ENCODE measurements around the gene GLMN.

The GLMN gene

GRCh38 chr1:92298573-92299476, at the start of gene GLMN, which contains the start of gene RPAP2:
Gene GLMN (minus strand): TSS chr1:92298987. CDS start chr1:92297999, 988 bp downstream.
Gene RPAP2 (plus strand): TSS chr1:92299059. CDS start chr1:92299074, 15 bp downstream.
- peak; percentile 76 for DNase-seq

- no peak for DNase-seq
Measured at GRCh38 chr1:92346866-92347640, 48.3 kb upstream of the GLMN start.

- no peak for DNase-seq
Measured at GRCh38 chr1:92343061-92343460, 44.3 kb upstream of the GLMN start.

GRCh38 chr1:92342401-92342800, 43.6 kb upstream of the GLMN start:
- DNase-seq: no peak

- DNase-seq: no peak
Measured at GRCh38 chr1:92340154-92340553, 41.4 kb upstream of the GLMN start.

GRCh38 chr1:92333668-92334067, 34.9 kb upstream of the GLMN start:
- DNase-seq: no peak

GRCh38 chr1:92329347-92330129, 30.8 kb upstream of the GLMN start:
- DNase-seq: no peak

GRCh38 chr1:92327794-92328193, 29.0 kb upstream of the GLMN start:
- no peak for DNase-seq

- DNase-seq: no peak
Measured at GRCh38 chr1:92326681-92327080, 27.9 kb upstream of the GLMN start.

GRCh38 chr1:92324784-92325183, 26.0 kb upstream of the GLMN start:
- DNase-seq: no peak

- no peak for DNase-seq
Measured at GRCh38 chr1:92323473-92324453, 25.0 kb upstream of the GLMN start.

- no peak for DNase-seq
Measured at GRCh38 chr1:92317836-92318493, 19.2 kb upstream of the GLMN start.

- no peak for DNase-seq
Measured at GRCh38 chr1:92315766-92316599, 17.2 kb upstream of the GLMN start.

GRCh38 chr1:92314024-92314423, 15.2 kb upstream of the GLMN start:
- DNase-seq: no peak

- no peak for DNase-seq
Measured at GRCh38 chr1:92310185-92310597, 11.4 kb upstream of the GLMN start.

GRCh38 chr1:92307980-92308379, 9.2 kb upstream of the GLMN start:
- no peak for DNase-seq

GRCh38 chr1:92306020-92306419, 7.2 kb upstream of the GLMN start:
- DNase-seq: no peak

- no peak for DNase-seq
Measured at GRCh38 chr1:92301021-92301420, 2.2 kb upstream of the GLMN start.

- DNase-seq: no peak
Measured at GRCh38 chr1:92299477-92300150, 827 bp upstream of the GLMN start.

GRCh38 chr1:92298213-92298572, 594 bp downstream of the GLMN start:
- no peak for DNase-seq
